HG03097 (cell line): ENCODE results near the gene RNU6-9.
"Not testable (repeated sequence)": the region's sequence is repeated elsewhere in the genome, so short reads cannot be mapped to it uniquely, and the experiment has no call there.

Source experiments
- ATAC-seq: cut with Tn5 transposase; IDR thresholded peaks from one replicate; pipeline ENCODE4 v1.9.1; 2021; ENCODE audit not compliant: unreplicated experiment, low FRiP score

The RNU6-9 gene

GRCh38 chr19:876780-877314 is 16.4 kb upstream of the RNU6-9 start:
- ATAC-seq, result no peak

- not testable (repeated sequence) for ATAC-seq
Observed at GRCh38 chr19:877992-878660, 15.2 kb upstream of the RNU6-9 start.

GRCh38 chr19:878751-879561 is 14.3 kb upstream of the RNU6-9 start:
- not testable (repeated sequence) for ATAC-seq

- no peak for ATAC-seq
Observed at GRCh38 chr19:879711-880438, 13.4 kb upstream of the RNU6-9 start.

- no peak for ATAC-seq
Observed at GRCh38 chr19:881385-882071, 11.8 kb upstream of the RNU6-9 start.

- ATAC-seq, result no peak
Observed at GRCh38 chr19:882871-883497, 10.3 kb upstream of the RNU6-9 start.

GRCh38 chr19:883661-884211 is 9.5 kb upstream of the RNU6-9 start:
- no peak for ATAC-seq

GRCh38 chr19:884420-885211 is 8.7 kb upstream of the RNU6-9 start:
- ATAC-seq, result no peak

- no peak for ATAC-seq
Observed at GRCh38 chr19:885536-886224, 7.6 kb upstream of the RNU6-9 start.

- no peak for ATAC-seq
Observed at GRCh38 chr19:887072-887471, 6.2 kb upstream of the RNU6-9 start.

GRCh38 chr19:887599-887998 is 5.7 kb upstream of the RNU6-9 start:
- no peak for ATAC-seq

- no peak for ATAC-seq
Observed at GRCh38 chr19:888581-889385, 4.5 kb upstream of the RNU6-9 start.

- no peak for ATAC-seq
Observed at GRCh38 chr19:889662-890295, 3.5 kb upstream of the RNU6-9 start.

GRCh38 chr19:890831-891230 is 2.5 kb upstream of the RNU6-9 start:
- no peak for ATAC-seq

GRCh38 chr19:891421-892200 is 1.7 kb upstream of the RNU6-9 start:
- not testable (repeated sequence) for ATAC-seq

- ATAC-seq, result peak; percentile 7
Observed at GRCh38 chr19:892243-892893, 916 bp upstream of the RNU6-9 start.
